Smooth muscle cell (in vitro differentiated cells): ENCODE data around the gene SPATA24. TPM values are rescaled to one million over a fixed set of nuclear protein-coding genes. Genes with fewer than 3 reads are reported as not detected.

Source experiments
- DNase-seq: peaks from one replicate; lab custom pipeline; 2025; ENCODE audit not compliant: unreplicated experiment; lab: John Stamatoyannopoulos, UW
- H2AFZ ChIP-seq: fragments of 200-600 bp; sonication (generic); 2 replicates; pipeline ENCODE4 v1.6.0; 2016; ENCODE audit warnings: antibody characterized with exemption, low read depth, mild to moderate bottlenecking
- H3F3A ChIP-seq: fragments of 200-600 bp; sonication (generic); 2 replicates; pipeline ENCODE4 v1.6.0; 2017; ENCODE audit warnings: antibody characterized with exemption, low read depth
- H3K27ac ChIP-seq: fragments of 200-600 bp; sonication (generic); 2 replicates; pipeline ENCODE4 v1.5.1; 2016; ENCODE audit warnings: low read depth, mild to moderate bottlenecking
- H3K27me3 ChIP-seq: fragments of 200-600 bp; sonication (generic); 2 replicates; pipeline ENCODE4 v1.6.1; 2016; ENCODE audit warnings: low read depth, mild to moderate bottlenecking
- H3K36me3 ChIP-seq: fragments of 200-600 bp; sonication (generic); 2 replicates; pipeline ENCODE4 v1.5.1; 2016; ENCODE audit warnings: low read depth
- H3K4me1 ChIP-seq: fragments of 200-600 bp; sonication (generic); 2 replicates; pipeline ENCODE4 v1.5.1; 2016; ENCODE audit warnings: low read depth
- H3K4me2 ChIP-seq: fragments of 200-600 bp; sonication (generic); 2 replicates; pipeline ENCODE4 v1.6.0; 2016; ENCODE audit warnings: mild to moderate bottlenecking
- H3K4me3 ChIP-seq: fragments of 200-600 bp; sonication (generic); 2 replicates; pipeline ENCODE4 v1.5.1; 2016; ENCODE audit warnings: mild to moderate bottlenecking
- H3K79me2 ChIP-seq: fragments of 200-600 bp; sonication (generic); 2 replicates; pipeline ENCODE4 v1.6.0; 2016; ENCODE audit warnings: low read depth, mild to moderate bottlenecking
- H3K9ac ChIP-seq: fragments of 200-600 bp; sonication (generic); 2 replicates; pipeline ENCODE4 v1.6.0; 2016; ENCODE audit warnings: low read depth
- H3K9me3 ChIP-seq: fragments of 200-600 bp; sonication (generic); replicated peaks from 2 replicates; pipeline ENCODE4 v1.5.1; 2016; ENCODE audit warnings: low read depth
- H4K20me1 ChIP-seq: fragments of 200-600 bp; sonication (generic); 2 replicates; pipeline ENCODE4 v1.6.0; 2016; ENCODE audit warnings: low read depth
- WGBS: methylation state at CpG from one replicate; pipeline ENCODE4 v1.1.7; 2016; ENCODE audit warnings: low lambda C conversion rate; 5-methylcytosine and 5-hydroxymethylcytosine counted together
- polyA plus RNA-seq: library from polyadenylated mRNA; unstranded; fragments of >200 nt; fragmentation: Nextera tagmentation; extraction: Ambion mirVana; gene quantifications from 2 replicates; pipeline ENCODE4 v1.2.1, GENCODE V29; 2016
- total RNA-seq: library from RNA; depleted of rRNA; stranded (reverse); fragments of >200 nt; gene quantifications from 2 replicates; pipeline ENCODE4 v1.2.3, GENCODE V29; 2014
- TF ChIP-seq, protein P1 (sequence below): fragments of 200-600 bp; sonication (generic); IDR thresholded peaks from 2 replicates; pipeline ENCODE4 v1.5.1; 2017; ENCODE audit warnings: borderline replicate concordance, mild to moderate bottlenecking, antibody characterized with exemption; ENCODE audit not compliant: insufficient read depth, poor library complexity, severe bottlenecking

SPATA24 gene
- total and polyA plus RNA-seq, 2 experiments from 2014 or later: 2.0 to 2.6 TPM

DNA sequence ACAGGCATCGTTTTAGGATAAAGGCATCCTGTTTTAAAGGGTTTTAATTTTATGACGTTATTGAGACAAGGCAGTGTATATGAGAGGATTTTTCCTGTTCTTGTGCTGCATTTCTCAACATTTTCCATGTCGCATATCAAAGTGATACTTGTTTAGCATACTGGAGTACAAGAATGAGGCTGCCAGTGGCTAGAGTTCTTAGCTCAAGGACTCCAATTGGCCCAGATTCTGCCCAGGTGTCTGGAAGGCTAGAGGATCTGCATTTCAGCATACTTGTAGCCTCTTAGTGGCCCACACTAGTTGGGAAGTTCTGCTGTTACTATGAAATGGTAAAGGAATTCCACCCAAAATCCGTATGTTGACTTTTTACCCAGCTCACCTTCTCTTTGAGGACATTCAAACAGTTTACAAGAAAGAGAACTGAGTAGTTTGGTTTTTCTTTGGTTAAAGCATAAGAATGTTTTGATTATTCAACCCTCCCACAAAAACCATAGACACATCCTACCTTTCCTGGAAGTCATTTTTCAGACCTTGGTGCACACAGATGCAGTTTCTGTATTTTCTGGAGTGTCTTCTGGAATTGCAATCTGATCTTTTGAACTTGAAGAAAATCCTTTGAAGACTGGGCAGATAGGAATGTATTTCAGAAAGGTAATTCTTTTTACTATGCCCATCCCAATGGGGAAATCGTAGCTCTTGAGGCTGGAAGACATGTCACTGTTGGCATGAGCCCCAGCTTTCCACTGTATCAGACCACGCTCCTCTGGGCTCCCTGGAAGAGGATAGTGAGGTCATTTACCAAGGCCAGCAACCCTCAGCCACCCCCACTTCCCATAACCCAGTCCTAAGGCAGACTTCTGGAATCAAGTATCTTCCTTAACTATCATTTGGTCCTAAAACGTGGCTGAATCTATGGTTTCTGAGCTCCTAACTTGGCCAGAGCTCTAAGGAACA lies 32.1 kb downstream of the SPATA24 start:
- peaks cover 2% of the 10 kb centered on the region for H3K36me3 ChIP-seq
- no peak for DNase-seq
- no peak overlapping the region for H2AFZ ChIP-seq
- no peak overlapping the region for H3K9ac ChIP-seq
- WGBS: 92% methylated on average over 7 of the region's 7 CpGs
- TF ChIP-seq, protein P1, sequence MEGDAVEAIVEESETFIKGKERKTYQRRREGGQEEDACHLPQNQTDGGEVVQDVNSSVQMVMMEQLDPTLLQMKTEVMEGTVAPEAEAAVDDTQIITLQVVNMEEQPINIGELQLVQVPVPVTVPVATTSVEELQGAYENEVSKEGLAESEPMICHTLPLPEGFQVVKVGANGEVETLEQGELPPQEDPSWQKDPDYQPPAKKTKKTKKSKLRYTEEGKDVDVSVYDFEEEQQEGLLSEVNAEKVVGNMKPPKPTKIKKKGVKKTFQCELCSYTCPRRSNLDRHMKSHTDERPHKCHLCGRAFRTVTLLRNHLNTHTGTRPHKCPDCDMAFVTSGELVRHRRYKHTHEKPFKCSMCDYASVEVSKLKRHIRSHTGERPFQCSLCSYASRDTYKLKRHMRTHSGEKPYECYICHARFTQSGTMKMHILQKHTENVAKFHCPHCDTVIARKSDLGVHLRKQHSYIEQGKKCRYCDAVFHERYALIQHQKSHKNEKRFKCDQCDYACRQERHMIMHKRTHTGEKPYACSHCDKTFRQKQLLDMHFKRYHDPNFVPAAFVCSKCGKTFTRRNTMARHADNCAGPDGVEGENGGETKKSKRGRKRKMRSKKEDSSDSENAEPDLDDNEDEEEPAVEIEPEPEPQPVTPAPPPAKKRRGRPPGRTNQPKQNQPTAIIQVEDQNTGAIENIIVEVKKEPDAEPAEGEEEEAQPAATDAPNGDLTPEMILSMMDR: no peak
- no peaks in the 10 kb centered on the region for H3K4me1 ChIP-seq
- no peak overlapping the region for H3K27ac ChIP-seq
- no peak overlapping the region for H3K4me2 ChIP-seq
- no peaks in the 10 kb centered on the region for H3K27me3 ChIP-seq
- no peak overlapping the region for H3K4me3 ChIP-seq
- peaks cover 27% of the 10 kb centered on the region for H4K20me1 ChIP-seq
- H3K79me2 ChIP-seq: peaks cover 3% of the 10 kb centered on the region
- H3K9me3 ChIP-seq: no peaks in the 10 kb centered on the region
- no peaks in the 10 kb centered on the region for H3F3A ChIP-seq

DNA sequence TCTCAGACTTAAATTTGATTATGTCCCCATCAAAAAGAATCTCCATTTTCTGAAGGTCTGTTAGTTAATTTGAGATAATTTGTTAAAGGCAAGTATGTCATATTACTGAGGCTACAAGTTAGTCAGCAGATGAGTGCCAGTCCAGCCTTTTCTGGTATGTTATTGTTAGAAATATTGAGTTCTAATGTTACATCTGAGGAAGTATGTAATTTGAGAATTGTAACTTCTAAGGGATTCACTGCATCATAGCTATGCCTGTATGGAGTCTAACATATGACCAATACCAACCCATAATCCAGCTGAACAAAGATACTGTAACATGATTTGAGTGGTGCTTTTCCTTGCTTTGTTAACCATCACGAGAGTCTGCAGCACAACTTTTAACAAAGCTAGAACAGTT lies 34.7 kb downstream of the SPATA24 start:
- no peak overlapping the region for H3K9ac ChIP-seq
- H3F3A ChIP-seq: no peaks in the 10 kb centered on the region
- DNase-seq: no peak
- WGBS: 97% methylated on average over 1 of the region's 1 CpG
- H3K79me2 ChIP-seq: peaks cover 8% of the 10 kb centered on the region
- H3K4me2 ChIP-seq: no peak overlapping the region
- H3K27me3 ChIP-seq: no peaks in the 10 kb centered on the region
- TF ChIP-seq, protein P1: no peak
- peaks cover 12% of the 10 kb centered on the region for H3K36me3 ChIP-seq
- H2AFZ ChIP-seq: no peak overlapping the region
- no peaks in the 10 kb centered on the region for H3K4me1 ChIP-seq
- H3K9me3 ChIP-seq: no peaks in the 10 kb centered on the region
- no peak overlapping the region for H3K4me3 ChIP-seq
- H3K27ac ChIP-seq: no peak overlapping the region
- peaks cover 51% of the 10 kb centered on the region for H4K20me1 ChIP-seq

DNA sequence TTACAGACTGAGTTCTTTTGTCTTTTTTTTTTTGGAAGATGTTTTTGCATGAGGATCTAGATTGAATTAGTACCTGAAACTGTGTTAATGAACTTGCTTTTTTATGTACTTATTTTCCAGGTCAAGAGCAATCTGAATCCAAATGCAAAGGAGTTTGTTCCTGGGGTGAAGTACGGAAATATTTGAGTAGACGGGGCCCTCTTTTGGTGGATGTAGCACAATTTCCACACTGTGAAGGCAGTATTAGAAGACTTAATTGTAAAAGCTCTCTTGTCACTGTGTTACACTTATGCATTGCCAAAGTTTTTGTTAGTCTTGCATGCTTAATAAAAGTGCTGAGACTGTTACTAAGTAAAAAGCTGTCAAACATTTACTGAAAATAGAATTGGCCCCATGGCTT lies 35.3 kb downstream of the SPATA24 start:
- Histone ChIP-seq H2AFZ (no peak overlapping the region), H3F3A (no peaks in the 10 kb centered on the region), H3K27ac (no peak overlapping the region), H4K20me1 (peaks cover 56% of the 10 kb centered on the region), H3K9ac (no peak overlapping the region), H3K4me3 (no peak overlapping the region), H3K4me1 (no peaks in the 10 kb centered on the region), H3K27me3 (no peaks in the 10 kb centered on the region), H3K79me2 (peaks cover 8% of the 10 kb centered on the region), H3K4me2 (no peak overlapping the region), H3K9me3 (no peaks in the 10 kb centered on the region), H3K36me3 (peaks cover 18% of the 10 kb centered on the region)
- TF ChIP-seq, protein P1: no peak
- no peak for DNase-seq
- WGBS: 94% methylated on average over 2 of the region's 2 CpGs
